PC-3 (cell line): ENCODE measurements around the gene SLC12A5. TPM values are rescaled to one million over a fixed set of nuclear protein-coding genes. Genes with fewer than 3 reads are reported as not detected.
A peak's percentile ranks its signal among the peaks of the same experiment; 100 is the strongest.

Experiments used
- ATAC-seq: fragments of 200-7000 bp; cut with Tn5 transposase; 2 replicates; pipeline ENCODE4 v1.9.1; 2020; ENCODE audit warnings: mild to moderate bottlenecking, moderate library complexity
- BruUV-seq: library from RNA; stranded (reverse); fragments of 400-500 nt; replicated peaks from 2 replicates; lab custom pipeline; 2021; lab: Mats Ljungman, UMichigan
- CTCF ChIA-PET: fragments of 300-600 bp; sonication (Branson Sonifier 250); formaldehyde crosslinking; loops from one replicate; lab custom pipeline; 2022; ENCODE audit warnings: antibody characterized with exemption; lab: Charles Lee
- POLR2A ChIA-PET: fragments of 300-600 bp; sonication (Branson Sonifier 250); formaldehyde crosslinking; loops from one replicate; lab custom pipeline; 2022; ENCODE audit warnings: antibody characterized with exemption; ENCODE audit not compliant: unreplicated experiment; lab: Charles Lee
- DNase-seq: peaks from one replicate; pipeline ENCODE4 v3.0.0-alpha.2; 2015
- H2AFZ ChIP-seq: fragments of 300-600 bp; sonication (generic); 2 replicates; pipeline ENCODE4 v1.6.0; 2016; ENCODE audit warnings: antibody characterized with exemption, low read length
- H3F3A ChIP-seq: fragments of 300-600 bp; sonication (generic); one replicate; pipeline ENCODE4 v1.6.0; 2017; ENCODE audit warnings: antibody characterized with exemption, low read length, control low read depth, mild to moderate bottlenecking; ENCODE audit not compliant: unreplicated experiment
- H3K27ac ChIP-seq: fragments of 300-600 bp; sonication (generic); 2 replicates; pipeline ENCODE4 v1.5.1; 2016; ENCODE audit warnings: mild to moderate bottlenecking, low read length
- H3K27me3 ChIP-seq: fragments of 300-600 bp; sonication (generic); 2 replicates; pipeline ENCODE4 v1.6.1; 2016; ENCODE audit warnings: low read length, mixed read lengths
- H3K36me3 ChIP-seq: fragments of 300-600 bp; sonication (generic); 2 replicates; pipeline ENCODE4 v1.6.1; 2016; ENCODE audit warnings: low read depth, mixed run types, low read length, mixed read lengths
- H3K4me1 ChIP-seq: fragments of 300-600 bp; sonication (generic); 2 replicates; pipeline ENCODE4 v1.5.1; 2016; ENCODE audit warnings: low read length; ENCODE audit not compliant: insufficient read depth
- H3K4me2 ChIP-seq: fragments of 300-600 bp; sonication (generic); 2 replicates; pipeline ENCODE4 v1.6.0; 2016; ENCODE audit warnings: low read length
- H3K4me3 ChIP-seq: fragments of 300-600 bp; sonication (generic); 2 replicates; pipeline ENCODE4 v1.5.1; 2016; ENCODE audit warnings: mild to moderate bottlenecking, low read length, mixed read lengths
- H3K79me2 ChIP-seq: fragments of 300-600 bp; sonication (generic); 2 replicates; pipeline ENCODE4 v1.6.1; 2017; ENCODE audit warnings: low read length, mixed read lengths
- H3K9ac ChIP-seq: fragments of 300-600 bp; sonication (generic); 2 replicates; pipeline ENCODE4 v1.6.0; 2016; ENCODE audit warnings: mild to moderate bottlenecking, low read length
- H3K9me2 ChIP-seq: fragments of 300-600 bp; sonication (generic); replicated peaks from 2 replicates; pipeline ENCODE4 v1.6.1; 2016; ENCODE audit warnings: mixed run types, low read length, mixed read lengths
- H3K9me3 ChIP-seq: fragments of 300-600 bp; sonication (generic); 2 replicates; pipeline ENCODE4 v1.6.1; 2016; ENCODE audit warnings: low read length, mixed read lengths
- H4K20me1 ChIP-seq: fragments of 300-600 bp; sonication (generic); 2 replicates; pipeline ENCODE4 v1.6.1; 2016; ENCODE audit warnings: low read length, mixed read lengths
- EZH2 ChIP-seq: fragments of 300-600 bp; sonication (generic); IDR thresholded peaks from one replicate; pipeline ENCODE4 v1.6.1; 2017; ENCODE audit warnings: antibody characterized with exemption, mild to moderate bottlenecking, low read length; ENCODE audit not compliant: unreplicated experiment
- EZH2phosphoT487 ChIP-seq: fragments of 300-600 bp; sonication (generic); IDR thresholded peaks from 2 replicates; pipeline ENCODE4 v1.6.1; 2018; ENCODE audit warnings: mild to moderate bottlenecking, antibody characterized with exemption, low read length, borderline replicate concordance
- intact Hi-C: fragments of 100-400 bp; cut with micrococcal nuclease; formaldehyde crosslinking; loops from 2 replicates; pipeline ENCODE4 v1.9.0; 2023
- total RNA-seq: library from RNA; depleted of rRNA; stranded (reverse); fragments of >200 nt; gene quantifications from 2 replicates; pipeline ENCODE4 v1.2.3, GENCODE V29; 2014
- TF ChIP-seq, protein P1 (sequence below): fragments of 300-600 bp; sonication (generic); conservative IDR thresholded peaks from 2 replicates; pipeline ENCODE4 v1.5.1; 2017; ENCODE audit warnings: antibody characterized with exemption, low read depth, mild to moderate bottlenecking, low read length

Gene SLC12A5
- total RNA-seq, 1 experiment from 2014 or later = 2.4 TPM

DNA sequence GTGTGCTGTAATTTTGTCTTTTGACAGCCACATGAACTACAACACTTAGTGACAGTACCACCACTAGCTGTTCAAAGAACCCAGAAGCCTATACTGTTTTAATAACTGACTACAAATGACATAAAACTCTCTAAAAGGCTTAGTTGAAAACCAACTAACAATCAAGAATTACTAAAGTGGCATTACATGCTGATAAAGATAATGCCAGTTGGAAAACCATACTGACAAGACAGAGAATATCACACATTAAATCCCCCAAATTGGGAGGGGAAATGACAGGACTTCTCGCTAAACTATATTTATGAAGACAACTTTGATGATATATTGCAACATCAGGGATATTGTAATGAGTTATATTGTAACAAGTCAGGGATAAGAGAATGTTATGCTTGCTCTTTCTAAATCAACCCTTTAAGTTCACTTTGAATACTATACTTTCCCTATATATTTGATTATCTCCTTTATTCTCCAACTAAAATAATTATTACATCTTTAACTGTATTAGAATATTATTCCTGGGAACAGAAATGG is 54.6 kb downstream of the SLC12A5 start:
- CTCF ChIA-PET = no interaction called here
- H3K9me3 ChIP-seq = no peaks in the 10 kb centered on the region
- H3K27me3 ChIP-seq = no peaks in the 10 kb centered on the region
- no peak overlapping the region for H2AFZ ChIP-seq
- H3K9ac ChIP-seq = no peak overlapping the region
- DNase-seq = no peak
- BruUV-seq = no TSS peak
- H4K20me1 ChIP-seq = peaks cover 98% of the 10 kb centered on the region
- POLR2A ChIA-PET = no interaction called here
- intact Hi-C loops = no loop called here
- H3K27ac ChIP-seq = no peak overlapping the region
- peaks cover 100% of the 10 kb centered on the region for H3K79me2 ChIP-seq
- H3K36me3 ChIP-seq = peaks cover 11% of the 10 kb centered on the region
- peaks cover 34% of the 10 kb centered on the region for H3K4me1 ChIP-seq
- H3K9me2 ChIP-seq = no peaks in the 10 kb centered on the region
- ATAC-seq = no peak
- H3F3A ChIP-seq = no peaks in the 10 kb centered on the region
- no peak overlapping the region for H3K4me3 ChIP-seq
- H3K4me2 ChIP-seq = no peak overlapping the region
- TF ChIP-seq, protein P1, sequence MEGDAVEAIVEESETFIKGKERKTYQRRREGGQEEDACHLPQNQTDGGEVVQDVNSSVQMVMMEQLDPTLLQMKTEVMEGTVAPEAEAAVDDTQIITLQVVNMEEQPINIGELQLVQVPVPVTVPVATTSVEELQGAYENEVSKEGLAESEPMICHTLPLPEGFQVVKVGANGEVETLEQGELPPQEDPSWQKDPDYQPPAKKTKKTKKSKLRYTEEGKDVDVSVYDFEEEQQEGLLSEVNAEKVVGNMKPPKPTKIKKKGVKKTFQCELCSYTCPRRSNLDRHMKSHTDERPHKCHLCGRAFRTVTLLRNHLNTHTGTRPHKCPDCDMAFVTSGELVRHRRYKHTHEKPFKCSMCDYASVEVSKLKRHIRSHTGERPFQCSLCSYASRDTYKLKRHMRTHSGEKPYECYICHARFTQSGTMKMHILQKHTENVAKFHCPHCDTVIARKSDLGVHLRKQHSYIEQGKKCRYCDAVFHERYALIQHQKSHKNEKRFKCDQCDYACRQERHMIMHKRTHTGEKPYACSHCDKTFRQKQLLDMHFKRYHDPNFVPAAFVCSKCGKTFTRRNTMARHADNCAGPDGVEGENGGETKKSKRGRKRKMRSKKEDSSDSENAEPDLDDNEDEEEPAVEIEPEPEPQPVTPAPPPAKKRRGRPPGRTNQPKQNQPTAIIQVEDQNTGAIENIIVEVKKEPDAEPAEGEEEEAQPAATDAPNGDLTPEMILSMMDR = no peak
- TF ChIP-seq EZH2 = no peak
- no peak for TF ChIP-seq EZH2phosphoT487

GRCh38 chr20:46084805-46085178 is 55.8 kb downstream of the SLC12A5 start:
- peaks cover 92% of the 10 kb centered on the region for H4K20me1 ChIP-seq
- BruUV-seq = no TSS peak
- no peak overlapping the region for H3K9ac ChIP-seq
- H3K79me2 ChIP-seq = peaks cover 97% of the 10 kb centered on the region
- no peak overlapping the region for H3K27ac ChIP-seq
- POLR2A ChIA-PET = interaction anchor here (0.7 kb wide), 1 partner anchor 27 kb away, joined by 3 read pairs; no protein-coding TSS in a partner anchor
- H3K9me2 ChIP-seq = no peaks in the 10 kb centered on the region
- no peak overlapping the region for H3K4me3 ChIP-seq
- H3K4me1 ChIP-seq = peaks cover 34% of the 10 kb centered on the region
- no peaks in the 10 kb centered on the region; the same call in 1 of the 2 replicates for H3K36me3 ChIP-seq
- peak overlapping the region; percentile 80 for H3K4me2 ChIP-seq
- no peaks in the 10 kb centered on the region for H3K27me3 ChIP-seq
- H3F3A ChIP-seq = no peaks in the 10 kb centered on the region
- TF ChIP-seq EZH2phosphoT487 (no peak), EZH2 (no peak)
- TF ChIP-seq, protein P1 = no peak
- DNase-seq = no peak
- intact Hi-C loops = no loop called here
- CTCF ChIA-PET = no interaction called here
- no peak overlapping the region for H2AFZ ChIP-seq
- H3K9me3 ChIP-seq = no peaks in the 10 kb centered on the region
- ATAC-seq = no peak

GRCh38 chr20:46085179-46085851 is 56.3 kb downstream of the SLC12A5 start:
- Histone ChIP-seq H3K27ac (no peak overlapping the region), H3K9ac (no peak overlapping the region), H4K20me1 (peaks cover 89% of the 10 kb centered on the region), H2AFZ (no peak overlapping the region), H3K4me2 (peak overlapping the region; percentile 80), H3K9me2 (no peaks in the 10 kb centered on the region), H3K9me3 (no peaks in the 10 kb centered on the region), H3F3A (no peaks in the 10 kb centered on the region), H3K79me2 (peaks cover 92% of the 10 kb centered on the region), H3K36me3 (no peaks in the 10 kb centered on the region; the same call in 1 of the 2 replicates), H3K4me1 (peaks cover 34% of the 10 kb centered on the region), H3K27me3 (no peaks in the 10 kb centered on the region), H3K4me3 (no peak overlapping the region)
- intact Hi-C loops = no loop called here
- ATAC-seq = peak; percentile 4; the same call in 1 of the 2 replicates
- POLR2A ChIA-PET = no interaction called here
- no TSS peak for BruUV-seq
- CTCF ChIA-PET = no interaction called here
- no peak for TF ChIP-seq EZH2phosphoT487
- TF ChIP-seq, protein P1 = no peak
- TF ChIP-seq EZH2 = no peak
- peak; percentile 72 for DNase-seq
